ENCODE results near the gene H1-8. TPM values are rescaled to one million over a fixed set of nuclear protein-coding genes. Genes with fewer than 3 reads are reported as not detected.
A peak's percentile ranks its signal among the peaks of the same experiment; 100 is the strongest.

Gene H1-8
- total RNA-seq, 1 experiment from 2014 or later: not detected

GRCh38 chr3:129560269-129560787, 17.4 kb downstream of the H1-8 start:
- Histone ChIP-seq H2AK5ac (ENCODE audit: insufficient read length, low read length) (no peak overlapping the region), H3K23me2 (ENCODE audit: insufficient read length, low read depth, low read length, poor library complexity, severe bottlenecking) (no peaks in the 10 kb centered on the region), H4K20me1 (ENCODE audit: control insufficient read depth, insufficient read depth, insufficient read length) (no peaks in the 10 kb centered on the region), H3K23ac (ENCODE audit: insufficient read length, low read depth, low read length) (no peak overlapping the region), H3K56ac (ENCODE audit: insufficient read length, low read depth, low read length) (no peak overlapping the region), H3K27me3 (ENCODE audit: insufficient read depth, low read length) (no peaks in the 10 kb centered on the region), H2BK12ac (ENCODE audit: insufficient read length, low read depth, low read length) (no peak overlapping the region), H2AFZ (ENCODE audit: low read length) (no peak overlapping the region), H4K8ac (replicated peaks; ENCODE audit: insufficient read length, low read depth, low read length) (no peak overlapping the region), H2BK15ac (ENCODE audit: low read depth, low read length) (no peak overlapping the region), H2BK5ac (ENCODE audit: insufficient read length, low read length) (no peak overlapping the region), H3K79me1 (ENCODE audit: insufficient read depth, low read depth, low read length, poor library complexity, severe bottlenecking) (no peaks in the 10 kb centered on the region), H4K91ac (ENCODE audit: insufficient read length, low read depth, low read length) (no peak overlapping the region), H3K4me2 (ENCODE audit: insufficient read depth, insufficient read length, low read length) (no peak overlapping the region), H3K27ac (ENCODE audit: insufficient read length, low read depth, low read length) (no peak overlapping the region), H3K14ac (ENCODE audit: insufficient read depth, low read length) (no peak overlapping the region; the same call in 1 of the 2 replicates), H3K4ac (ENCODE audit: low read depth, low read length) (no peak overlapping the region), H2BK120ac (ENCODE audit: low read depth, low read length, poor library complexity, severe bottlenecking) (no peak overlapping the region), H2BK20ac (ENCODE audit: low read depth, low read length, poor library complexity, severe bottlenecking) (no peak overlapping the region), H3T11ph (ENCODE audit: low read length) (no peak overlapping the region), H3K18ac (ENCODE audit: insufficient read length, low read depth, low read length) (no peak overlapping the region), H3K9me3 (ENCODE audit: control insufficient read depth, low read depth, low read length) (no peaks in the 10 kb centered on the region), H3K4me1 (ENCODE audit: insufficient read depth, low read length) (no peaks in the 10 kb centered on the region; the same call in 1 of the 2 replicates), H4K5ac (ENCODE audit: insufficient read length, low read depth, low read length) (no peak overlapping the region), H3K79me2 (ENCODE audit: insufficient read depth, low read length) (no peaks in the 10 kb centered on the region), H3K9ac (ENCODE audit: extremely low read depth, insufficient read length, low read length) (no peak overlapping the region)
- peaks cover 18 to 32% of the 10 kb centered on the region in 2 experiments for H3K4me1 Mint-ChIP-seq
- no CpG with 5 or more reads among the region's 16 CpGs for WGBS (ENCODE audit: extremely low coverage, insufficient read length, low lambda C conversion rate)
- H3K27me3 Mint-ChIP-seq (ENCODE audit: low read depth): no peaks in the 10 kb centered on the region; the same call in 1 of the 2 replicates
- no peak for TF ChIP-seq CTCF (conservative IDR thresholded peaks at IDR 0.05)
- H3K27ac Mint-ChIP-seq: peak overlapping the region in 1 of 3 experiments; percentile 40; a peak in 2 of 7 replicates
- no peaks in the 10 kb centered on the region for H3K9me3 Mint-ChIP-seq
- no peak for DNase-seq
- H3K4me3 Mint-ChIP-seq: peak overlapping the region in 1 of 2 experiments; percentile 3; a peak in 1 of 5 replicates
- H3K36me3 Mint-ChIP-seq (ENCODE audit: insufficient read depth in 1 of 3, low read depth in 3 of 3): peaks cover 0 to 30% (median 3%) of the 10 kb centered on the region in 3 experiments; a peak in 2 of 7 replicates

All from H9 (cell line).